ENCODE data around the gene SNAPC2. TPM values are rescaled to one million over a fixed set of nuclear protein-coding genes. Genes with fewer than 3 reads are reported as not detected.
"Not testable (repeated sequence)": the region's sequence is repeated elsewhere in the genome, so short reads cannot be mapped to it uniquely, and the experiment has no call there.

SNAPC2 gene
- total RNA-seq, 2 experiments from 2014 or later, result 18.6 to 19.0 TPM

DNA sequence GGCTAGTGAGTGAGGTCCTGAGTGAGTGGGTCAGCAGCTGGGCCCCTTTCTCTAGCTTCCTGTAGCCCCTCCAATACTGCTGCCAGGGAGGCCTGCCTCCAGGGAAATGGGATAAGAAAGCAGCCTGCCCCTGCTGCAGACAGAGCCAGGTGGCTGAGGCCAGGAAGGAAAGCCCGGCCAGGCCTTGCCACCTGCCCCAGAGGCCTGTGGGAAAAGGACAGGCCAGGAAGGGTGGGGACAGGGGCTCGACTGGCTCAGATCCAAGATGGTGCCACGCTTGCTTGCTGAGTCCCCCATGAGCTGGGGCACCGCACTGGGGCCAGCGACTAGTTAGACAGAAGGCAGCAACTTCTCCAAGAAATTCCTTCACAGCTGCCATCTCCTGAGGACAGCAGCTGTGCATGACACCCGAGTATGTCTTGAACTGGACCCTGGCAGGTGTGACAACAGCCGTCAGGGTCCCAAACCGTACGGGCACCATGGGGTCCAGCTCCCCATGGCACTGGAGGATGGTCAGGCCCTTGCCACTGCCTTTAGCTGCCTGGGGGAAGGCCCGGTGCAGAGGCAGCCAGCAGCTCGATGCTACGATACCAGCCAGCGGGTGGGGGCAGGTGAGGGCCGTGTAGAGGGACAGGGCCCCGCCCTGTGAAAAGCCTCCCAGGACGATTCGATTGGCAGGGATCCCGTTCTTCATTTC lies 40.9 kb upstream of the SNAPC2 start:
- DNase-seq, result no peak
- H3K27me3 Mint-ChIP-seq (ENCODE audit: low read depth), result peaks cover 7% of the 10 kb centered on the region
- H3K36me3 Mint-ChIP-seq (ENCODE audit: low read depth), result no peaks in the 10 kb centered on the region
- H3K4me1 Mint-ChIP-seq (ENCODE audit: low read depth), result peaks cover 6% of the 10 kb centered on the region
- no peaks in the 10 kb centered on the region for H3K9me3 Mint-ChIP-seq (ENCODE audit: insufficient read depth)
- no peak overlapping the region for H3K4me3 Mint-ChIP-seq
- ATAC-seq, result no peak
- H3K27ac Mint-ChIP-seq, result no peak overlapping the region
- CTCF ChIA-PET, result interaction anchor here (1.6 kb wide), 1 partner anchor 10 kb away, joined by 12 read pairs; no protein-coding TSS in a partner anchor
- POLR2A ChIA-PET, result interaction anchor here (1.0 kb wide), 1 partner anchor 8 kb away, joined by 3 read pairs; no protein-coding TSS in a partner anchor

DNA sequence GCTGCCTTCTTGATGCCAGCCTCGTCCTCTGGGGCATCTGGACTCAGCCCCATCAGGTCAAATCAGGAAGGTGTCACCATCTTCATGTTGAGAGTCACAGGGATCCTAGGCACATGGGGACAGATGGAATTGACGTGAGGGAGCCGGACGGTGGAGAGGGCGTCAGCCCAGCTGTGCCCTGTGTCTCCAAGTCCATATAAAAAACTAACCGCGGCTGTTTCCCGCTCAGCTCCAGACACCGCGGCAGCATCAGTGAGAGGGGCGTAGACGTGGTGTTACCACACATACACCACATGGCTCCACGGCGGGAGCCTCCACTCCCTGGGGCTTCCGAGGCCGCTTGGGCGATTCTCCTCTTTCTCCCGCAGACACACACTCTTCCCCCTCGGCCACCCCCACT lies 40.3 kb upstream of the SNAPC2 start:
- Mint-ChIP-seq H3K27me3 (ENCODE audit: low read depth) (peaks cover 3% of the 10 kb centered on the region), H3K9me3 (ENCODE audit: insufficient read depth) (no peaks in the 10 kb centered on the region), H3K36me3 (ENCODE audit: low read depth) (no peaks in the 10 kb centered on the region), H3K27ac (no peak overlapping the region), H3K4me1 (ENCODE audit: low read depth) (peaks cover 3% of the 10 kb centered on the region), H3K4me3 (no peak overlapping the region)
- ATAC-seq, result no peak
- POLR2A ChIA-PET, result interaction anchor here (1.0 kb wide), 1 partner anchor 8 kb away, joined by 3 read pairs; no protein-coding TSS in a partner anchor
- DNase-seq, result no peak
- CTCF ChIA-PET, result interaction anchor here (1.6 kb wide), 1 partner anchor 11 kb away, joined by 12 read pairs; no protein-coding TSS in a partner anchor

DNA sequence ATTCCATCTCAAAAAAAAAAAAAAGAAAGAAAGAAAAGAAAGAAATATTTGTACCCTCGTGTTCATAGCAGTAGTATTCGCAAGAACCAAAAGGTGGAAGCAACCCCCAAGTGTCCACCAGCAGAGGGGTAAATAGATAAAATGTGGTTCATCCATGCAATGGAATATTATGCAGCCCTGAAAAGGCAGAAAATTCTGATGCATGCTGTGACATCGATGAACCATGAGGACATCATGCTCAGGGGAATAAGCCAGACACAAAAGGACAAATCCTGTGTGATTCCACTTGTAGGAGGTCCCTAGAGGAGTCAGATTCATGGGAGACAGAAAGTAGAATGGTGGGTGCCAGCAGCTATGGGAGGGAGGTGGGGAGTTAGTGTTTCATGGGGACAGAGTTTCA lies 38.2 kb upstream of the SNAPC2 start:
- ATAC-seq (no peak), DNase-seq (no peak)
- CTCF ChIA-PET, result interaction anchor here (1.1 to 1.3 kb wide), 2 partner anchors 13 to 201 kb away, joined by 4 to 5 read pairs; partner anchors contain the start of gene TRAPPC5

DNA sequence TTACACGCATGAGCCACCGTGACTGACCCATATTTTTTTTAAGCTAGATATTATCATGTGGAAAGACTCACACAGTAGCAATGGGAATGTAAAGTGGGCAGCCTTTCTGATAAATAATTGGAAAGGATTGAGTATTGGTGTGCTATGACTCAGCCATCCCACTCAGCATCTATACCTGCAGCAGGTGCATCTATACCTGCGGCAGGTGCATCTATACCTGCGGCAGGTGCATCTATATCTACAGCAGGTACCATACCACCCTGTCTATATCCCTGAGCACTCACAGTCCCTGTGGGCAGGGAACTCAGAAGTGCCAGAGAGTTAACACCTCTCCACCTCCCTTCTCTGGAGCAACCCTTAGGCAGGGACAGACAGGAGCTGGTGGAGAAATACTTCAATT lies 37.0 kb upstream of the SNAPC2 start:
- no peaks in the 10 kb centered on the region for H3K9me3 Mint-ChIP-seq (ENCODE audit: insufficient read depth)
- no peak overlapping the region for H3K27ac Mint-ChIP-seq
- ChIA-PET POLR2A (no interaction called here), CTCF (interaction anchor here (1.1 to 1.8 kb wide), 3 partner anchors 14 to 231 kb away, joined by 3 to 14 read pairs (median 3); no protein-coding TSS in a partner anchor)
- ATAC-seq (no peak), DNase-seq (no peak)
- H3K4me3 Mint-ChIP-seq, result no peak overlapping the region
- peaks cover 5% of the 10 kb centered on the region for H3K27me3 Mint-ChIP-seq (ENCODE audit: low read depth)
- no peaks in the 10 kb centered on the region for H3K36me3 Mint-ChIP-seq (ENCODE audit: low read depth)
- H3K4me1 Mint-ChIP-seq (ENCODE audit: low read depth), result no peaks in the 10 kb centered on the region

More for the DNA sequence above, 38.2 kb upstream of the SNAPC2 start:
- H3K9me3 Mint-ChIP-seq (ENCODE audit: insufficient read depth), result no peaks in the 10 kb centered on the region
- peaks cover 3% of the 10 kb centered on the region for H3K27me3 Mint-ChIP-seq (ENCODE audit: low read depth)
- H3K36me3 Mint-ChIP-seq (ENCODE audit: low read depth), result no peaks in the 10 kb centered on the region
- POLR2A ChIA-PET, result no interaction called here
- no peak overlapping the region for H3K4me3 Mint-ChIP-seq
- H3K27ac Mint-ChIP-seq, result no peak overlapping the region
- H3K4me1 Mint-ChIP-seq (ENCODE audit: low read depth), result no peaks in the 10 kb centered on the region

DNA sequence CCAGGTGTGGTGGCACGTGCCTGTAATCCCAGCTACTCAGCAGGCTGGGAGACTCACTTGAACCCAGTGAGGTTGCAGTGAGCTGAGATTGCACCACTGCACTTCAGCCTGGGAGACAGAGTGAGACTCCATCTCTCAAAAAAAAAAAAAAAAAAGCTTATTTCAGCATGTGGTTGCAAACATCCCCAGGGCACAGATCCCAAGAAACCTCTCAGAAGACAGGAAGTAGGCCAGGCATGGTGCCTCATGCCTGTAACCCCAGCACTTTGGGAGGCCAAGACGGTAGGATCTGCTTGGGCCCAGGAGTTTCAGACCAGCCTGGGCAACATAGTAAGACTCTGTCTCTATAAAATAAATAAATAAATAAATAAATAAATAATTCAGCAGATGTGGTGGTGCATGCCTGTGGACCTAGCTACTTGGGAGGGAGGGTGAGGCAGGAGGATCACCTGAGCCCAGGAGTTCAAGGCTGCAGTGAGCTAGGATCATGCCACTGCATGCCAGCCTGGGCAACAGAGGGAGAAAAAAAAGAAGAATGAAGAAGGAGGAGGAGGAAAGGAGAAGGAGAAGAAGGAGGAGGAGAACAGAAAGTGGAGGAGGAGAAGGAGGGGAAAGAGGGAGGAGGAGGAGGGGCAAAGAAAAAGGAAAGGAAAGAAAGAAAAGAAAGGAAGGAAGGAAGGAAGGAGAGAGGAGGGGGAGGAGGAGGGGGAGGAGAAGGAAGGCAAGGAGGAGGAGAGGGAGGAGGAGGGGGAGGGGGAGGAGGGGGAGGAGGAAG lies 36.2 kb upstream of the SNAPC2 start:
- Mint-ChIP-seq H3K36me3 (ENCODE audit: low read depth) (no peaks in the 10 kb centered on the region), H3K4me3 (no peak overlapping the region), H3K27me3 (ENCODE audit: low read depth) (peaks cover 9% of the 10 kb centered on the region), H3K27ac (no peak overlapping the region), H3K9me3 (ENCODE audit: insufficient read depth) (no peaks in the 10 kb centered on the region), H3K4me1 (ENCODE audit: low read depth) (no peaks in the 10 kb centered on the region)
- ChIA-PET POLR2A (no interaction called here), CTCF (interaction anchor here (1.1 to 1.8 kb wide), 3 partner anchors 15 to 232 kb away, joined by 3 to 14 read pairs (median 3); no protein-coding TSS in a partner anchor)
- DNase-seq, result no peak
- ATAC-seq, result no peak

DNA sequence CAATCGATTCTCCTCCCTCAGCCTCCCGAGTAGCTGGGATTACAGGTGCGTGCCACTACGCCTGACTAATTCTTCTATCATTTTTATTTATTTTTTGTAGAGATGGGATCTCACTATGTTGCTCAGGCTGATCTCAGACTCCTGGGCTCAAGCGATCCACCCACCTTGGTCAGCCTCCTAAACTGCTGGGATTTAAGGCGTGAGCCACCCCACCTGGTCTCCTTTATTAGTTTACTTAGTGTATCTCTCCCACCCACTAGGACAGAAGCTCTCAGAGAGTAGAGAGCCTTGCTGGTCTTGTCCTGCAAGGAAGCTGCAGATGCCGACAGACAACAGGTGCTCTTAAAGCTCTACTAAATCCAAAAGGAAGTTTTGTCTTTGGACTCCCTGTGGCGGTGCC lies 34.3 kb upstream of the SNAPC2 start:
- CTCF ChIA-PET, result interaction anchor here (1.4 to 1.9 kb wide), 3 partner anchors 17 to 318 kb away, joined by 3 to 6 read pairs (median 4); no protein-coding TSS in a partner anchor
- Mint-ChIP-seq H3K27ac (no peak overlapping the region), H3K4me3 (no peak overlapping the region)

DNA sequence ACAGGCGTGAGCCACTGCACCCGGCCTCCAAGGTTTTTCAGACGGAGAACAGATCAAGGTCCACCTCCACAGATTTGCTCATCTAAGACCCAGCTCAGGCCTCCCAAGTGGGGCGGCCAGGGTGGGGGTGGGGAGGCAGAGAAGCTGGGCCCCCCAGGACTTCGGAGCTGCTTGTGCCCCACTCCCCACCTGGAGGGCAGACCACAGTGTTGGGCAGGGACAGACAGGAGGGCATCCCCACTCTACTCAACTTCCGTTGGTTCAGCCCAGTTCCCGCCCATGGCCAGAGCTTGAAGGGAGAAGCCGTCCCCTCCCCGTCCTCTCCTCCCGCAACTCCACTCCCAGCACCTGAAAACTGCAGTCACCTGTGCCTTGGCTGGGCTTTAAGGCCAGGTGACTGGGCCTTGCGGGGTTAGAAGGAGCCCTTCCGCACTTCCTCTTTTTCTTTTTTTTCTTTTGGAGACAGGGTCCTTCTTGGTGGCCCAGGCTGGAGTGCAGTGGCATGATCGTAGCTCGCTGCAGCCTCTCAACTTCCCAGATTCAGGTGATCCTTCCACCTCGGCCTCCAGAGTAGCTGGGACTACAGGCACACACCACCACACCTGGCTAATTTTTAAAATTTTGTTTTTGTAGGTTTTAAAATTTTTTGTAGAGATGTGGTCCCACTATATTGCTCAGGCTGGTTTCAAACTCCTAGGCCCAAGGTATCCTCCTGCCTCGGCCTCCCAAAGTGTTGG lies 32.6 kb upstream of the SNAPC2 start:
- Mint-ChIP-seq H3K36me3 (ENCODE audit: low read depth) (no peaks in the 10 kb centered on the region), H3K4me3 (no peak overlapping the region), H3K4me1 (ENCODE audit: low read depth) (no peaks in the 10 kb centered on the region), H3K9me3 (ENCODE audit: insufficient read depth) (no peaks in the 10 kb centered on the region), H3K27me3 (ENCODE audit: low read depth) (peaks cover 16% of the 10 kb centered on the region), H3K27ac (no peak overlapping the region)
- no peak for ATAC-seq
- CTCF ChIA-PET, result interaction anchor here (1.3 to 3.1 kb wide), 3 partner anchors 16 to 319 kb away, joined by 3 to 17 read pairs (median 4); partner anchors contain the start of gene MAP2K7
- no peak for DNase-seq
- POLR2A ChIA-PET, result interaction anchor here (0.7 kb wide), 1 partner anchor 8 kb away, joined by 3 read pairs; no protein-coding TSS in a partner anchor

More for the DNA sequence above, 34.3 kb upstream of the SNAPC2 start:
- POLR2A ChIA-PET, result no interaction called here
- H3K9me3 Mint-ChIP-seq (ENCODE audit: insufficient read depth), result no peaks in the 10 kb centered on the region
- H3K4me1 Mint-ChIP-seq (ENCODE audit: low read depth), result no peaks in the 10 kb centered on the region
- peaks cover 14% of the 10 kb centered on the region for H3K27me3 Mint-ChIP-seq (ENCODE audit: low read depth)
- ATAC-seq, result no peak
- no peaks in the 10 kb centered on the region for H3K36me3 Mint-ChIP-seq (ENCODE audit: low read depth)
- DNase-seq, result no peak

DNA sequence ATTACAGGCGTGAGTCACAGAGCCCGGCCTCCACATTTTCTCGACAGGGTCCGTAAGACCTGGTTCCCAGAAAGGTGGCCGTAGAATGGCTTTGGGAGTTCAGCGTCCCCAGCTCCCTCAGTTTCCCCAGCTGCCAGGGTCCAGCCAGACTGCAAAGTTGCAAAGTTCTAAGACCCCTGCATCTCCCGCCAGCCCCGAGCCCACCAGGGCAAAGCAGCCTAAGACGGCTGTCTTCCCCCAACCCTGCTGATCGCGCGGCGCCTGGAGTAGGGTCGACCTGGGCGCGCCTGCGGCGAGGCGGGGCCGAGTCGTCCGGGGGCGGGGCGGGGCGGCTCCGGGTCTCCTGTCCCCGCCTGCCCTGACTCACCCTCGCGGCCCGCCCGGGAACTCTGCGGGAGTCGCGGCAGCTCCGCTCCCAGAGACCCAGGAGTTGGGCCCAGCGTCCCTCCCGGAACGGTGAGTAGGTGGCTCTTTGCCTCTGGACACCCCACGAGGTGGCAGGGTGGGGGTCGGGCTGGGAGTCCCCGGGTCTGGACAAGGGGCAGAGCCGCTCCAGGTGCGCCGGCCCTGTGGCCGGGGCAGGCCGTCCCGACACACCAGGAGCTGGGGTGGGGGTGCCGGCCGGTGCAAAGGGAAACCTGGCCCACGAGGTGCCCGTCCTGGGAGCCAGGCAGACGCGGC lies 31.9 kb upstream of the SNAPC2 start, which contains the start of gene LRRC8E:
Gene LRRC8E, plus strand, starts transcription at position 366 of the 681 bp plus-strand sequence. CDS start 7,094 bp downstream, outside the sequence.
- POLR2A ChIA-PET, result no interaction called here
- DNase-seq, result no peak
- no peaks in the 10 kb centered on the region for H3K36me3 Mint-ChIP-seq (ENCODE audit: low read depth)
- H3K4me1 Mint-ChIP-seq (ENCODE audit: low read depth), result no peaks in the 10 kb centered on the region
- no peaks in the 10 kb centered on the region for H3K9me3 Mint-ChIP-seq (ENCODE audit: insufficient read depth)
- CTCF ChIA-PET, result interaction anchor here (1.3 to 3.1 kb wide), 2 partner anchors 15 to 19 kb away, joined by 3 to 17 read pairs; partner anchors contain the start of gene MAP2K7
- peak; percentile 80 for ATAC-seq
- H3K27ac Mint-ChIP-seq, result no peak within 1 kb of the TSS
- peaks cover 16% of the 10 kb centered on the region for H3K27me3 Mint-ChIP-seq (ENCODE audit: low read depth)
- H3K4me3 Mint-ChIP-seq, result no peak within 1 kb of the TSS

DNA sequence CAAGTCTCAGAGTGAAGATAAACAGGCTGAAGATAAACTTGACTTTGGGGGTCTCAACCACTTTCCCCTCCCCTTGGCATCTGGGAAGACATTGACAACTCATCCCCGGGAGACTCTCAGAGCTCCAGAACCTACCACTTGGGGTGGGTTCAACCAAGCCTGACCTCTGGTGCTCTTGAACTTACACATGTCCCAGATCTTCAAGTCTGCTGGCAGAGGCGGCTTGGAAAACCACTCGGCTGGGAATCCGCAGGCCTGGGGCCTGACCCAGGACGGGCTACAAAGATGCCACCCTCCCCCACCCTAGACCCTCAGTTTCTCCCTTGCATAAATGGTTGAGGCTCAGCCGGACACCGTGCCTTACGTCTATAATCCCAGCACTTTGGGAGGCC lies 31.3 kb upstream of the SNAPC2 start:
- DNase-seq (no peak), ATAC-seq (no peak)
- H3K9me3 Mint-ChIP-seq (ENCODE audit: insufficient read depth), result no peaks in the 10 kb centered on the region
- H3K4me1 Mint-ChIP-seq (ENCODE audit: low read depth), result peaks cover 2% of the 10 kb centered on the region
- H3K27ac Mint-ChIP-seq, result no peak overlapping the region
- CTCF ChIA-PET, result interaction anchor here (3.1 kb wide), 1 partner anchor 20 kb away, joined by 17 read pairs; no protein-coding TSS in a partner anchor
- no peak overlapping the region for H3K4me3 Mint-ChIP-seq
- POLR2A ChIA-PET, result no interaction called here
- peaks cover 16% of the 10 kb centered on the region for H3K27me3 Mint-ChIP-seq (ENCODE audit: low read depth)
- no peaks in the 10 kb centered on the region for H3K36me3 Mint-ChIP-seq (ENCODE audit: low read depth)

DNA sequence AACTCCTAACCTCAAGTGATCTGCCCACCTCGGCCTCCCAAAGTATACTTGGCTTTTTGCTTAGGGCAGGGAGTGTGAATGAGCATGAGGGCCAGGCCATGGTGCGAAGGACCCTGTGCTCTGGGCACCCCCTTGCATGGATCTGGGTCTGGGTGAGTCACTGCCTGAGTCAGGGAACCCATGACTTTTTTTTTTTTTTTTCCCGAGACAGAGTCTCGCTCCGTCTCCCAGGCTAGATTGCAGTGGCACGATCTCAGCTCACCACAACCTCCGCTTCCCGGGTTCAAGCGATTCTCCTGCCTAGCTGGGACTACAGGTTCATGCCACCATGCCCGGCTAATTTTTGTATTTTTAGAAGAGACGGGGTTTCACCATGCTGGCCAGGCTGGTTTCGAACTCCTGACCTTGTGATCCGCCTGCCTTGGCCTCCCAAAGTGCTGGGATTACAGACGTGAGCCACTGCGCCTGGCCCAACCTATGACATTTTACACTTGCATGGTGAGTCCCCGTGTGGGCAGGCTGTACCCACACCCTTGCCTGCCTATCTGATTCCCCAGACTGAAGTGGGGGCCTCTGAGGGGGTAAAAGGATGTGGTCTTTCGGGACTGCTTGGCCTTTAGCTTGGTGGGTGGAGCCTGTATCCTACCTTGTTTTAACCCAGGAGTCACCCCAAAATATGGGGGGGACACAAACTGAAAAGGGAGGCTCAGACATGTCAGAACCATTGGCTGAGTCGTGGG lies 26.6 kb upstream of the SNAPC2 start:
- H3K4me1 Mint-ChIP-seq (ENCODE audit: low read depth); DNase-seq; H3K36me3 Mint-ChIP-seq (ENCODE audit: low read depth); H3K27ac Mint-ChIP-seq; H3K9me3 Mint-ChIP-seq (ENCODE audit: insufficient read depth); POLR2A ChIA-PET; H3K4me3 Mint-ChIP-seq; ATAC-seq: not testable (repeated sequence)
- CTCF ChIA-PET, result interaction anchor here (0.7 to 1.5 kb wide), 2 partner anchors 24 to 27 kb away, joined by 3 to 7 read pairs; no protein-coding TSS in a partner anchor
- H3K27me3 Mint-ChIP-seq (ENCODE audit: low read depth), result peaks cover 11% of the 10 kb centered on the region
